GM19193 (cell line): ENCODE measurements around the gene COQ5.

ENCODE experiments used
- POLR2A ChIP-seq: IDR thresholded peaks from 4 replicates; pipeline ENCODE4 v1.6.1; 2011; ENCODE audit not compliant: insufficient read depth, insufficient read length; ENCODE audit errors: extremely low read depth

The COQ5 gene

GRCh38 chr12:120496413-120497340 is 32.3 kb downstream of the COQ5 start:
- no peak for TF ChIP-seq POLR2A

GRCh38 chr12:120495731-120496412 is 33.1 kb downstream of the COQ5 start, which contains the start of gene DYNLL1:
Gene DYNLL1 (plus strand): TSS chr12:120496113. CDS start chr12:120496422, 309 bp downstream.
- TF ChIP-seq POLR2A, result peak; percentile 97

- TF ChIP-seq POLR2A, result no peak
Measured at GRCh38 chr12:120495186-120495730, 33.7 kb downstream of the COQ5 start.

DNA sequence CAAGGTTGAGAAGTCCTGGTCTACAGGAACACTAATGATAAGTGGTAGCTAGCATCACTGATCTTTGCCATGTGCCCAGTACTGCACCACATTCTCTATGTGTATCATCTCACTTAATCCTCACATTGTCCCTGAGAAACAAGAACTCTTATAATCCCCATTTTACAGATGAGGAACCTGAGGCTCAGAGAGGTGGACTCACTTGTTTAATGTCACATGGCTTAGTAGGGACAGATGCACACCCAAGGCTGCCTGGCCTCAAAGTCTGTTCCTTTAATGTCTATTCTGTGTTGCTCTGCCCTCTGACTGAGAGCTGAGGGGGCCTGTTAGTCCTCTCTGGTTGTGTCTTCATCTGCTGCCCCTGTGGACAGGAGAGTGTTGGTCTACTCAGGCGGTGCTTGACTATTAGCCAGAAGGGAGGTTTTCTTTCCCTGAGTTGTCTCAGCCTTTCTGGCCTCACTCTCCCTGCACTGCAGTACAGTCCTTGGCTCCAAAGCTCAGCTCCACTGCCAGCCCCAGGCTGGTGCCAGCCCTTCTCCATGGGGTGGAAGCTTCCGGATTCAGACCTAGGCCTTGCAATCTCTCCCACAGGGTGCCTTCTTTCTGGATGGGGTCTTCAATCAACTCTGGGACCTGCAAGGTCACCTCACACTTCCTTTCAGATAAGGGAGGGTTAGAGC is 38.0 kb downstream of the COQ5 start:
- no peak for TF ChIP-seq POLR2A

DNA sequence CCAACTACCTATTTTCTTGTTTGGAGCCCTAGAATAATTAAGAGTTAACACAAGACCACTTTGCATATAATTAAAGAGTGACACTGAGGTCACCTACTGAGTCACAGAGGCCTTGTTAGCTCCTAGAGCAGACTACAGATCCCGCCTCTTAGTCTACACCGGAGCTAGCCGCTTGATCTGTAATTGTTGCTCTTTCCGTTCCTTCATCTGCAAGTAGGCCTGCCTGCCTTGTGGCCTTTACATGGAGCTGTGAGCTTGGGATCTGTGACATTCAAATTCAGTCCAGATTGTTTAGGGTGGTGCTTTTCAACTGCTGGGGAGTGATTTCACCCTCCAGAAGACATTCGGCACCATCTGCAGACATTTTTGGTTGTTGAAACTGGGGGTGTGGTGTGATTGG is 38.6 kb downstream of the COQ5 start:
- TF ChIP-seq POLR2A, result no peak

DNA sequence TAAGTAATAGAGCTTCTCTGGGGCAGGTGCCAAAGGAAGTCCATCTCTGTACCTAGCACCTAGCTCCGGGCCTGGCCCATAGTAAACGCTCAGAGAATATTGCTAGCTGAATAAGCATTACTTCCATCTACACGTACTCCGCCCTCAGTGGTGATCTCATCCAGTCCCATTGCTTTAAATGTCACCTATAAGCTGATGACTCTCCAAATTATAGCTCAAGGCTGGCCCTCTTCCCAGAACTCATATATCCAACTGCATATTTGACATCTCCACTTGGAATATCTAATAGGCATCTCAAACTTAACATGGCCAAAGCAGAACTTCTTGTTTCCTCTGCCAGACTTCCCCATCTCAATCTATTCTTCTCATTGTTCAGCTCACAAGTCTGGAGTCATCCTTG is 39.9 kb downstream of the COQ5 start:
- no peak for TF ChIP-seq POLR2A

DNA sequence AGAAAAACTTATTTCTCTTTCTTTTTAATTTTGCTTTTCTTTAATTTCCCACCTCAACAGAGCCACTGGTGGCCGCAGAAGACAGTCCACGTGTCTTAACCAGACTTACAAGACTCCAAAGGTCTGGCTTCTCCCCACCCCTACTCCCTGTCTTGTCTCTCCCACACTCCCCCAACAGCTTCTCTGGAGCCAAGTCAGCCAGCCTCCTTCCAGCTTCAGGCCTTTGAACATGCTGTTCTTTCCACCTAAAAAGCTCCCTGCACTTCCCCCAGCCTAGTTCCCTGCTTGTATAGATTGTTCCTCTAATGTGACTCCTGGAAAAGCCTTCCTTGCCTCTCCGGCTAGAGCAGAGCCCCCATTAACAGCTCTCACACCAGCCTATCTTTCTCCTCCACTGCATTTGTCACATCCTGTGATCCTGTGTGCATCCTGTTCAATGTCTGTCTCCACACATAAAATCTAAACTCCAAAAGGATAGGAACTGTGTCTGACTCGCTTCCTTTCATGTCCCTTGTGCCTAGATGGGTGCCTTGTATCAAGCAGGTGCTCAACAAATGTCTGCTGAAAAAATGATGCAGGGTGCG is 40.8 kb downstream of the COQ5 start:
- TF ChIP-seq POLR2A, result no peak

- no peak for TF ChIP-seq POLR2A
Measured at GRCh38 chr12:120485961-120486881, 42.7 kb downstream of the COQ5 start.

GRCh38 chr12:120483621-120484020 is 45.3 kb downstream of the COQ5 start:
- TF ChIP-seq POLR2A, result no peak

GRCh38 chr12:120481022-120481767 is 47.8 kb downstream of the COQ5 start:
- TF ChIP-seq POLR2A, result no peak

DNA sequence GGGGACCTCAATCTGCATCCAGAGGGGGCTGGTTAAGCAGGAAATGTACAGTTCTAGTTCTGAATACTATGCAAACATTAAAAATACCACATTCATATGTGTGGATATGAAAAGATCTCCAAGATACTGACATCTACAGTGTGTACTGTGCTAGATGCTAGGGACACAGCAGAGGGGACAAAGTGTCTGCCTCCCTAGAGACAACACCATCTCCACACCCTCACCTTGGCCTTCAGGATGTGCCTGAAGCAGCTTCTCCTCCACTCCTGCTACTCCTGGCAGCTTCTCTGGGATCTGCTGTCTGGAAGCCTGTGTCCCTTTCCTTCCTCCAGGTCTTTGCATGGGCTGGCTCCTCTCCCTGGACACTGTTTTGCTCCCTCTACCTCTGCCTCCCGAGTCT is 48.7 kb downstream of the COQ5 start:
- TF ChIP-seq POLR2A, result no peak

DNA sequence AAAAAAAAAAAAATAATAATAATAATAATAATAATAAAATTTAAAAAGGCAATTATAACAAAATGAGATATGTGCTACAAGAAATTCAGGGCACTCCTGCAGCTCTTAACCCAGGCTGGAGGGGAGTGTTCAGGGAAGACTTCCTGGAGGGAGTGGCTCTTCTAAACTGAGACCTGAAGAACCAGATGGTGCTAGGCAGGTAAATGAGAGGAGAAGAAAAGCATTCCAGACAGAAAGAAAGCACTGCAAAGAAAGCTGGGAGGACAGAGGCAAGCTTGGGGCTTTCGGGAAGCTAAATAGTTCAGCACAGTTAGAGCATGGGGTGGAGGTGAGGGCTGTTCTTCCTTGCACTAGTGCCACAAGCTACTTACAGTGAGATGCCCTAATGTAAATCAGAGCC is 49.5 kb downstream of the COQ5 start:
- no peak for TF ChIP-seq POLR2A

- TF ChIP-seq POLR2A, result no peak
Measured at GRCh38 chr12:120475643-120476042, 53.3 kb downstream of the COQ5 start.

DNA sequence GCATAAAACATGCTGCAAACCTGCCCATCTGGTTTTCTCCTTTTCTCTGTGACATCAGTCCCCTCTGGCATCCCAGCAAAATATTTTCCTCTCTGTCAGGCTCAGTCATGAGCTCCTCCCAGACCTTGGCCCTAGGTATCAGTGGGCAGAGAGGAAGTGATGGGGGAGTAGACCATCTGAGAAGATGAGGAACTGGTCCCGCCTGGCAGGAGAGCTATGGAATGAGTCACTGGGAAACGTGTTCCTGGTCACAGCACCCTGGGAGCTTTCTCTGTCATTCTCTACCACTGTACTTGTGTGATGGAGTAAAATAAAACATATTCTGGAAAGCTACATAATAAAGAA is 54.4 kb downstream of the COQ5 start:
- no peak for TF ChIP-seq POLR2A
